PC-3 (cell line): ENCODE data around the gene ZNF76. TPM values are rescaled to one million over a fixed set of nuclear protein-coding genes. Genes with fewer than 3 reads are reported as not detected.

Experiments used
- ATAC-seq: fragments of 200-7000 bp; cut with Tn5 transposase; 2 replicates; pipeline ENCODE4 v1.9.1; 2020; ENCODE audit warnings: mild to moderate bottlenecking, moderate library complexity
- BruUV-seq: library from RNA; stranded (reverse); fragments of 400-500 nt; replicated peaks from 2 replicates; lab custom pipeline; 2021; lab: Mats Ljungman, UMichigan
- CTCF ChIA-PET: fragments of 300-600 bp; sonication (Branson Sonifier 250); formaldehyde crosslinking; loops from one replicate; lab custom pipeline; 2022; ENCODE audit warnings: antibody characterized with exemption; lab: Charles Lee
- POLR2A ChIA-PET: fragments of 300-600 bp; sonication (Branson Sonifier 250); formaldehyde crosslinking; loops from one replicate; lab custom pipeline; 2022; ENCODE audit warnings: antibody characterized with exemption; ENCODE audit not compliant: unreplicated experiment; lab: Charles Lee
- DNase-seq: peaks from one replicate; pipeline ENCODE4 v3.0.0-alpha.2; 2015
- H2AFZ ChIP-seq: fragments of 300-600 bp; sonication (generic); 2 replicates; pipeline ENCODE4 v1.6.0; 2016; ENCODE audit warnings: antibody characterized with exemption, low read length
- H3F3A ChIP-seq: fragments of 300-600 bp; sonication (generic); one replicate; pipeline ENCODE4 v1.6.0; 2017; ENCODE audit warnings: antibody characterized with exemption, low read length, control low read depth, mild to moderate bottlenecking; ENCODE audit not compliant: unreplicated experiment
- H3K27ac ChIP-seq: fragments of 300-600 bp; sonication (generic); 2 replicates; pipeline ENCODE4 v1.5.1; 2016; ENCODE audit warnings: mild to moderate bottlenecking, low read length
- H3K27me3 ChIP-seq: fragments of 300-600 bp; sonication (generic); 2 replicates; pipeline ENCODE4 v1.6.1; 2016; ENCODE audit warnings: low read length, mixed read lengths
- H3K36me3 ChIP-seq: fragments of 300-600 bp; sonication (generic); 2 replicates; pipeline ENCODE4 v1.6.1; 2016; ENCODE audit warnings: low read depth, mixed run types, low read length, mixed read lengths
- H3K4me1 ChIP-seq: fragments of 300-600 bp; sonication (generic); 2 replicates; pipeline ENCODE4 v1.5.1; 2016; ENCODE audit warnings: low read length; ENCODE audit not compliant: insufficient read depth
- H3K4me2 ChIP-seq: fragments of 300-600 bp; sonication (generic); 2 replicates; pipeline ENCODE4 v1.6.0; 2016; ENCODE audit warnings: low read length
- H3K4me3 ChIP-seq: fragments of 300-600 bp; sonication (generic); 2 replicates; pipeline ENCODE4 v1.5.1; 2016; ENCODE audit warnings: mild to moderate bottlenecking, low read length, mixed read lengths
- H3K79me2 ChIP-seq: fragments of 300-600 bp; sonication (generic); 2 replicates; pipeline ENCODE4 v1.6.1; 2017; ENCODE audit warnings: low read length, mixed read lengths
- H3K9ac ChIP-seq: fragments of 300-600 bp; sonication (generic); 2 replicates; pipeline ENCODE4 v1.6.0; 2016; ENCODE audit warnings: mild to moderate bottlenecking, low read length
- H3K9me2 ChIP-seq: fragments of 300-600 bp; sonication (generic); replicated peaks from 2 replicates; pipeline ENCODE4 v1.6.1; 2016; ENCODE audit warnings: mixed run types, low read length, mixed read lengths
- H3K9me3 ChIP-seq: fragments of 300-600 bp; sonication (generic); 2 replicates; pipeline ENCODE4 v1.6.1; 2016; ENCODE audit warnings: low read length, mixed read lengths
- H4K20me1 ChIP-seq: fragments of 300-600 bp; sonication (generic); 2 replicates; pipeline ENCODE4 v1.6.1; 2016; ENCODE audit warnings: low read length, mixed read lengths
- CTCF ChIP-seq: fragments of 300-600 bp; sonication (generic); conservative IDR thresholded peaks from 2 replicates; pipeline ENCODE4 v1.5.1; 2017; ENCODE audit warnings: antibody characterized with exemption, low read depth, mild to moderate bottlenecking, low read length
- EZH2 ChIP-seq: fragments of 300-600 bp; sonication (generic); IDR thresholded peaks from one replicate; pipeline ENCODE4 v1.6.1; 2017; ENCODE audit warnings: antibody characterized with exemption, mild to moderate bottlenecking, low read length; ENCODE audit not compliant: unreplicated experiment
- EZH2phosphoT487 ChIP-seq: fragments of 300-600 bp; sonication (generic); IDR thresholded peaks from 2 replicates; pipeline ENCODE4 v1.6.1; 2018; ENCODE audit warnings: mild to moderate bottlenecking, antibody characterized with exemption, low read length, borderline replicate concordance
- intact Hi-C: fragments of 100-400 bp; cut with micrococcal nuclease; formaldehyde crosslinking; loops from 2 replicates; pipeline ENCODE4 v1.9.0; 2023
- total RNA-seq: library from RNA; depleted of rRNA; stranded (reverse); fragments of >200 nt; gene quantifications from 2 replicates; pipeline ENCODE4 v1.2.3, GENCODE V29; 2014

ZNF76 gene
- total RNA-seq, 1 experiment from 2014 or later, result 20.8 TPM

GRCh38 chr6:35312076-35312800 lies 52.7 kb downstream of the ZNF76 start:
- no peak for DNase-seq
- Histone ChIP-seq H3F3A (no peaks in the 10 kb centered on the region), H3K4me3 (no peak overlapping the region), H3K4me2 (no peak overlapping the region), H3K4me1 (peaks cover under 1% of the 10 kb centered on the region), H3K9ac (no peak overlapping the region), H3K36me3 (no peaks in the 10 kb centered on the region), H3K9me3 (no peaks in the 10 kb centered on the region), H3K27me3 (no peaks in the 10 kb centered on the region), H3K27ac (no peak overlapping the region), H3K79me2 (no peaks in the 10 kb centered on the region), H3K9me2 (no peaks in the 10 kb centered on the region), H4K20me1 (no peaks in the 10 kb centered on the region), H2AFZ (no peak overlapping the region)
- ATAC-seq, result no peak
- TF ChIP-seq CTCF, result no peak
- no peak for TF ChIP-seq EZH2phosphoT487
- no peak for TF ChIP-seq EZH2
- intact Hi-C loops, result no loop called here
- no TSS peak for BruUV-seq
- CTCF ChIA-PET, result no interaction called here
- POLR2A ChIA-PET, result no interaction called here

DNA sequence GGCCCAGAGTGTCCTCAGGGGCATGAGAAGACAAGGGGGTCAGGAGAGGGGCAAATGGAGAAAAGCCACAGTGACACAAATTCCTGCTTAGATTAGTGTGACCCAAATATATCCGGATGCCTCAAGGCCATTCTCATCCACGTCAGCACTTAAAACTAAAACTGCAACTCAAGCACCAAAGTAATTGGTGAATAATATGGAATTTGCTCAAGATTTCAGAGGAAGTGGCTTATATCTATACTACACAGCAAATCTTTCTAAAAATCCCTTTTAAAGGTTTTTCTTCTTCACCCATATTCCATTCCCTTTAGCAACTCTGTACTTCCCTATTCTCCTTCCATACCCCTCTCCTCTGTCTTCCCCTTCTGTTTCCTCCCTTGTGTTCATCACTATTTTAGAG lies 53.3 kb downstream of the ZNF76 start:
- no peak overlapping the region for H3K9ac ChIP-seq
- H3K4me1 ChIP-seq, result peaks cover 6% of the 10 kb centered on the region
- no peaks in the 10 kb centered on the region for H3K79me2 ChIP-seq
- DNase-seq (no peak), ATAC-seq (no peak)
- no peaks in the 10 kb centered on the region for H3K9me3 ChIP-seq
- no peak overlapping the region for H3K27ac ChIP-seq
- H3K27me3 ChIP-seq, result no peaks in the 10 kb centered on the region
- no peak overlapping the region for H2AFZ ChIP-seq
- no peaks in the 10 kb centered on the region for H3K36me3 ChIP-seq
- CTCF ChIA-PET, result no interaction called here
- intact Hi-C loops, result no loop called here
- no peak overlapping the region for H3K4me3 ChIP-seq
- TF ChIP-seq EZH2phosphoT487 (no peak), EZH2 (no peak), CTCF (no peak)
- BruUV-seq, result no TSS peak
- no peak overlapping the region for H3K4me2 ChIP-seq
- H3F3A ChIP-seq, result no peaks in the 10 kb centered on the region
- POLR2A ChIA-PET, result no interaction called here
- H4K20me1 ChIP-seq, result no peaks in the 10 kb centered on the region
- H3K9me2 ChIP-seq, result no peaks in the 10 kb centered on the region
